ENCODE data around the gene ANAPC1.
"Not testable (repeated sequence)": the region's sequence is repeated elsewhere in the genome, so short reads cannot be mapped to it uniquely, and the experiment has no call there.

Gene ANAPC1

GRCh38 chr2:111727611-111728110, 156.3 kb downstream of the ANAPC1 start:
- DNase-seq (ENCODE audit: low spot score), result not testable (repeated sequence)

- not testable (repeated sequence) for DNase-seq (ENCODE audit: low spot score)
Measured at GRCh38 chr2:111725742-111726141, 158.3 kb downstream of the ANAPC1 start.

GRCh38 chr2:111719610-111720009, 164.4 kb downstream of the ANAPC1 start:
- DNase-seq (ENCODE audit: low spot score), result not testable (repeated sequence)

Measured in hepatic stellate cell (primary cell).